K562 (cell line): ENCODE measurements around the gene FAM167B. TPM values are rescaled to one million over a fixed set of nuclear protein-coding genes. Genes with fewer than 3 reads are reported as not detected.

ENCODE experiments used
- HMGN3 ChIP-seq: IDR thresholded peaks from 2 replicates; pipeline ENCODE4 v1.6.1; 2011; ENCODE audit warnings: borderline replicate concordance, low read depth, mild to moderate bottlenecking, mixed read lengths, low read length; ENCODE audit not compliant: insufficient read length; ENCODE audit errors: extremely low read depth
- HOXB6 ChIP-seq: fragments of 250-450 bp; sonication (Bioruptor Pico); IDR thresholded peaks from 2 replicates; pipeline ENCODE4 v1.5.1; 2022; ENCODE audit warnings: mild to moderate bottlenecking, borderline replicate concordance
- NKRF ChIP-seq: fragments of 450-650 bp; IDR thresholded peaks from 2 replicates; pipeline ENCODE4 v1.6.1; 2016; ENCODE audit warnings: borderline replicate concordance
- NR0B1 ChIP-seq: fragments of 450-650 bp; IDR thresholded peaks from one replicate; pipeline ENCODE4 v1.6.1; 2018; ENCODE audit warnings: mild to moderate bottlenecking, moderate library complexity; ENCODE audit not compliant: partially characterized antibody
- STAG1 ChIP-seq: sonication (generic); formaldehyde crosslinking; IDR thresholded peaks from 2 replicates; pipeline ENCODE4 v1.5.0; 2020; ENCODE audit warnings: missing genetic modification reagents, borderline replicate concordance
- TCFL5 ChIP-seq: fragments of 250-450 bp; sonication (Bioruptor Pico); conservative IDR thresholded peaks from 2 replicates; pipeline ENCODE4 v1.6.1; 2021; ENCODE audit warnings: mild to moderate bottlenecking, moderate library complexity, matching md5 sums
- ZNF785 ChIP-seq: fragments of 250-450 bp; sonication (Bioruptor Pico); IDR thresholded peaks from 2 replicates; pipeline ENCODE4 v1.4.0; 2020; ENCODE audit warnings: mild to moderate bottlenecking
- polyA plus RNA-seq, 8 experiments: library from polyadenylated mRNA; depleted of rRNA in 4 of 8; stranded (reverse) in 5 of 8; unstranded in 3 of 8; fragments of >200 nt; fragmentation: Nextera tagmentation in 2 of 8; fragmentation: Illumina TruSeq in 1 of 8; extraction: Ambion mirVana in 2 of 8; extraction: Trizol in 1 of 8; gene quantifications; 2 replicates each; pipeline versions ENCODE4 v1.2.1 to v1.2.3, GENCODE V29; 2011 to 2014; ENCODE audit warnings: inconsistent platforms in 1 of 8, missing spikeins in 1 of 8
- total RNA-seq, 7 experiments: library from RNA; depleted of rRNA in 6 of 7; stranded (reverse); fragments of >200 nt in 6 of 7; fragmentation: Illumina TruSeq in 2 of 7; extraction: Trizol in 2 of 7; gene quantifications; 2 replicates each; pipeline versions ENCODE4 v1.2.1 to v1.2.3, GENCODE V29; 2011 to 2021; ENCODE audit warnings: low replicate concordance in 1 of 7
- TF ChIP-seq, protein P1 (sequence below): fragments of 450-650 bp; IDR thresholded peaks from 2 replicates; pipeline ENCODE4 v1.6.1; 2016; ENCODE audit warnings: mild to moderate bottlenecking, moderate library complexity
- TF ChIP-seq, protein P2 (sequence below): sonication (generic); formaldehyde crosslinking; IDR thresholded peaks from 2 replicates; pipeline ENCODE4 v1.9.0; 2022; ENCODE audit warnings: mild to moderate bottlenecking, missing genetic modification reagents
- TF ChIP-seq, protein P3 (sequence below), 2 experiments: fragments of 450-650 bp; IDR thresholded peaks; 2 replicates each; pipeline ENCODE4 v1.6.1; 2016

FAM167B gene
- total and polyA plus RNA-seq, 9 of the 15 experiments (the other 6 are each of a cell fraction or from before 2014, with no cell fraction given) = not detected

DNA sequence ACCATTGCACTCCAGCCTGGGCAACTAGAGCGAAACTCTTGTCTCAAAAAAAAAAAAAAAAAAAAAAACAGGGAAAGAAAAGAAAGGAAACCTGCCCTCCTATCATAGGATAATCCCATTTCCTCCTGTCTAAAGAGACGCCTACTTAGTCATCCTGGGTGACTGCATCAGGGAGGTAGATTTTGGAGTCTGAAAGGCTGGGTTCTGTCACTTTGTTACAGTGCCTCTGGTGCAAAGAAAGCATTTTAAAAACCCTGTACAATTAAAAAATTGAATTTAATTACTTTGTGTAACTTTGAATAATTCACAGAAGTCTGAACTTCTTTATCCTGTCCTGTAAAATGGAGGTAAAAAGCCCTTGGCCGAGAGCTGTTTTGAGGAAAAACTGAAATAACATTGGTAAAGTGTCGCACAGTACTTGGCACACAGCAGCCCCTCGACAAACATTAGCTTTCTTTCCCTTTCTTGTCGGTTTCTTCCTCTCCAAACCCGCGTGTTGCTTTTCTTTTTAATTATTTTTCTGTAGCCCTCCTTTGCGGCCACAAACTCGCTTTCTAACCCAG, 44.2 kb downstream of the FAM167B start (continued):
- TF ChIP-seq, protein P1, sequence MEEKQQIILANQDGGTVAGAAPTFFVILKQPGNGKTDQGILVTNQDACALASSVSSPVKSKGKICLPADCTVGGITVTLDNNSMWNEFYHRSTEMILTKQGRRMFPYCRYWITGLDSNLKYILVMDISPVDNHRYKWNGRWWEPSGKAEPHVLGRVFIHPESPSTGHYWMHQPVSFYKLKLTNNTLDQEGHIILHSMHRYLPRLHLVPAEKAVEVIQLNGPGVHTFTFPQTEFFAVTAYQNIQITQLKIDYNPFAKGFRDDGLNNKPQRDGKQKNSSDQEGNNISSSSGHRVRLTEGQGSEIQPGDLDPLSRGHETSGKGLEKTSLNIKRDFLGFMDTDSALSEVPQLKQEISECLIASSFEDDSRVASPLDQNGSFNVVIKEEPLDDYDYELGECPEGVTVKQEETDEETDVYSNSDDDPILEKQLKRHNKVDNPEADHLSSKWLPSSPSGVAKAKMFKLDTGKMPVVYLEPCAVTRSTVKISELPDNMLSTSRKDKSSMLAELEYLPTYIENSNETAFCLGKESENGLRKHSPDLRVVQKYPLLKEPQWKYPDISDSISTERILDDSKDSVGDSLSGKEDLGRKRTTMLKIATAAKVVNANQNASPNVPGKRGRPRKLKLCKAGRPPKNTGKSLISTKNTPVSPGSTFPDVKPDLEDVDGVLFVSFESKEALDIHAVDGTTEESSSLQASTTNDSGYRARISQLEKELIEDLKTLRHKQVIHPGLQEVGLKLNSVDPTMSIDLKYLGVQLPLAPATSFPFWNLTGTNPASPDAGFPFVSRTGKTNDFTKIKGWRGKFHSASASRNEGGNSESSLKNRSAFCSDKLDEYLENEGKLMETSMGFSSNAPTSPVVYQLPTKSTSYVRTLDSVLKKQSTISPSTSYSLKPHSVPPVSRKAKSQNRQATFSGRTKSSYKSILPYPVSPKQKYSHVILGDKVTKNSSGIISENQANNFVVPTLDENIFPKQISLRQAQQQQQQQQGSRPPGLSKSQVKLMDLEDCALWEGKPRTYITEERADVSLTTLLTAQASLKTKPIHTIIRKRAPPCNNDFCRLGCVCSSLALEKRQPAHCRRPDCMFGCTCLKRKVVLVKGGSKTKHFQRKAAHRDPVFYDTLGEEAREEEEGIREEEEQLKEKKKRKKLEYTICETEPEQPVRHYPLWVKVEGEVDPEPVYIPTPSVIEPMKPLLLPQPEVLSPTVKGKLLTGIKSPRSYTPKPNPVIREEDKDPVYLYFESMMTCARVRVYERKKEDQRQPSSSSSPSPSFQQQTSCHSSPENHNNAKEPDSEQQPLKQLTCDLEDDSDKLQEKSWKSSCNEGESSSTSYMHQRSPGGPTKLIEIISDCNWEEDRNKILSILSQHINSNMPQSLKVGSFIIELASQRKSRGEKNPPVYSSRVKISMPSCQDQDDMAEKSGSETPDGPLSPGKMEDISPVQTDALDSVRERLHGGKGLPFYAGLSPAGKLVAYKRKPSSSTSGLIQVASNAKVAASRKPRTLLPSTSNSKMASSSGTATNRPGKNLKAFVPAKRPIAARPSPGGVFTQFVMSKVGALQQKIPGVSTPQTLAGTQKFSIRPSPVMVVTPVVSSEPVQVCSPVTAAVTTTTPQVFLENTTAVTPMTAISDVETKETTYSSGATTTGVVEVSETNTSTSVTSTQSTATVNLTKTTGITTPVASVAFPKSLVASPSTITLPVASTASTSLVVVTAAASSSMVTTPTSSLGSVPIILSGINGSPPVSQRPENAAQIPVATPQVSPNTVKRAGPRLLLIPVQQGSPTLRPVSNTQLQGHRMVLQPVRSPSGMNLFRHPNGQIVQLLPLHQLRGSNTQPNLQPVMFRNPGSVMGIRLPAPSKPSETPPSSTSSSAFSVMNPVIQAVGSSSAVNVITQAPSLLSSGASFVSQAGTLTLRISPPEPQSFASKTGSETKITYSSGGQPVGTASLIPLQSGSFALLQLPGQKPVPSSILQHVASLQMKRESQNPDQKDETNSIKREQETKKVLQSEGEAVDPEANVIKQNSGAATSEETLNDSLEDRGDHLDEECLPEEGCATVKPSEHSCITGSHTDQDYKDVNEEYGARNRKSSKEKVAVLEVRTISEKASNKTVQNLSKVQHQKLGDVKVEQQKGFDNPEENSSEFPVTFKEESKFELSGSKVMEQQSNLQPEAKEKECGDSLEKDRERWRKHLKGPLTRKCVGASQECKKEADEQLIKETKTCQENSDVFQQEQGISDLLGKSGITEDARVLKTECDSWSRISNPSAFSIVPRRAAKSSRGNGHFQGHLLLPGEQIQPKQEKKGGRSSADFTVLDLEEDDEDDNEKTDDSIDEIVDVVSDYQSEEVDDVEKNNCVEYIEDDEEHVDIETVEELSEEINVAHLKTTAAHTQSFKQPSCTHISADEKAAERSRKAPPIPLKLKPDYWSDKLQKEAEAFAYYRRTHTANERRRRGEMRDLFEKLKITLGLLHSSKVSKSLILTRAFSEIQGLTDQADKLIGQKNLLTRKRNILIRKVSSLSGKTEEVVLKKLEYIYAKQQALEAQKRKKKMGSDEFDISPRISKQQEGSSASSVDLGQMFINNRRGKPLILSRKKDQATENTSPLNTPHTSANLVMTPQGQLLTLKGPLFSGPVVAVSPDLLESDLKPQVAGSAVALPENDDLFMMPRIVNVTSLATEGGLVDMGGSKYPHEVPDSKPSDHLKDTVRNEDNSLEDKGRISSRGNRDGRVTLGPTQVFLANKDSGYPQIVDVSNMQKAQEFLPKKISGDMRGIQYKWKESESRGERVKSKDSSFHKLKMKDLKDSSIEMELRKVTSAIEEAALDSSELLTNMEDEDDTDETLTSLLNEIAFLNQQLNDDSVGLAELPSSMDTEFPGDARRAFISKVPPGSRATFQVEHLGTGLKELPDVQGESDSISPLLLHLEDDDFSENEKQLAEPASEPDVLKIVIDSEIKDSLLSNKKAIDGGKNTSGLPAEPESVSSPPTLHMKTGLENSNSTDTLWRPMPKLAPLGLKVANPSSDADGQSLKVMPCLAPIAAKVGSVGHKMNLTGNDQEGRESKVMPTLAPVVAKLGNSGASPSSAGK = no peak
- no peak for TF ChIP-seq NR0B1
- TF ChIP-seq HOXB6 (CRISPR knock-in tag) = 0 out of 2 replicates have a peak, but pooled peaks have one; percentile 34
- no peak for TF ChIP-seq ZNF785 (CRISPR knock-in tag)
- TF ChIP-seq, protein P2, sequence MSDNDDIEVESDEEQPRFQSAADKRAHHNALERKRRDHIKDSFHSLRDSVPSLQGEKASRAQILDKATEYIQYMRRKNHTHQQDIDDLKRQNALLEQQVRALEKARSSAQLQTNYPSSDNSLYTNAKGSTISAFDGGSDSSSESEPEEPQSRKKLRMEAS (CRISPR knock-in tag) = no peak
- TF ChIP-seq, protein P3, sequence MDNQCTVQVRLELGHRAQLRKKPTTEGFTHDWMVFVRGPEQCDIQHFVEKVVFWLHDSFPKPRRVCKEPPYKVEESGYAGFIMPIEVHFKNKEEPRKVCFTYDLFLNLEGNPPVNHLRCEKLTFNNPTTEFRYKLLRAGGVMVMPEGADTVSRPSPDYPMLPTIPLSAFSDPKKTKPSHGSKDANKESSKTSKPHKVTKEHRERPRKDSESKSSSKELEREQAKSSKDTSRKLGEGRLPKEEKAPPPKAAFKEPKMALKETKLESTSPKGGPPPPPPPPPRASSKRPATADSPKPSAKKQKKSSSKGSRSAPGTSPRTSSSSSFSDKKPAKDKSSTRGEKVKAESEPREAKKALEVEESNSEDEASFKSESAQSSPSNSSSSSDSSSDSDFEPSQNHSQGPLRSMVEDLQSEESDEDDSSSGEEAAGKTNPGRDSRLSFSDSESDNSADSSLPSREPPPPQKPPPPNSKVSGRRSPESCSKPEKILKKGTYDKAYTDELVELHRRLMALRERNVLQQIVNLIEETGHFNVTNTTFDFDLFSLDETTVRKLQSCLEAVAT (IDR thresholded peaks at IDR 0.05) = peak in 1 of 2 experiments; percentile 36; a peak in 1 of 4 replicates
- no peak for TF ChIP-seq STAG1 (CRISPR knock-in tag)
- no peak for TF ChIP-seq HMGN3
- no peak for TF ChIP-seq TCFL5
- 0 out of 2 replicates have a peak, but pooled peaks have one; percentile 8 for TF ChIP-seq NKRF
